ENCODE measurements around the gene CD2.

Gene CD2

DNA sequence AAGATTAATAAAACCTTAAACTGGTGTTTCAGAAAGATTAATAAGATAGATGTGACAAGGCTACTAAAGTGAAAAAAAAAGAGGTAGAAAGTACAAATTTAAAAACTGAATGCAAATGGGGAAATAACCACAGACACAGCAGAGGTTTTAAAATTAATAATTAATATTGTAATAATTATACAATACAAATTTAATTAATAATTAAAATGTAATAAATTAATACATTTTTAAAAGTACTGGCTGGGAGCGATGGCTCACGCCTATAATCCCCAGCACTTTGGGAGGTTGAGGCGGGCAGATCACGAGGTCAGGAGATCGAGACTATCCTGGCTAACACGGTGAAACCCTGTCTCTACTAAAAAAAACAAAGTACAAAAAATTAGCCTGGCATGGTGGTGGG, 26.8 kb downstream of the CD2 start:
- DNase-seq, result no peak

DNA sequence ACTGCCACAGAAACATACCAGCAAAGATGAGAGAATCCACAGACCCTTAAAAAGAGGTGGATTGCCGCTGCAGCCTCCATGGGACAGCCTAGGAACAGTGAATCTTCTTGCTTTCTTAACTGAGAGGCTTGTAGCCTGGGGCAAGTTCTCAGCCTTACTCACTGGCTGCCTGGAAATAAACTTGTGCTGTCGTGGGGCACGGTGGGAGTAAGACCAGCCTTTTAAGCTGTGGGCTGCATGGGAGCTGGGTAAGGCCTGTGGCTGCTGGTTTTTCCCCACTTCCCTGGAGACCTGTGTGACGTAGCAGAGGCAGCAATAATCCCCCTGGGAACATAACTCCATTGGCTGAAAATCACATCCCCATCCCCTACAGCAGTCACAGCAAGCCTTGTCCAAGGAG, 30.8 kb downstream of the CD2 start:
- DNase-seq, result no peak

DNA sequence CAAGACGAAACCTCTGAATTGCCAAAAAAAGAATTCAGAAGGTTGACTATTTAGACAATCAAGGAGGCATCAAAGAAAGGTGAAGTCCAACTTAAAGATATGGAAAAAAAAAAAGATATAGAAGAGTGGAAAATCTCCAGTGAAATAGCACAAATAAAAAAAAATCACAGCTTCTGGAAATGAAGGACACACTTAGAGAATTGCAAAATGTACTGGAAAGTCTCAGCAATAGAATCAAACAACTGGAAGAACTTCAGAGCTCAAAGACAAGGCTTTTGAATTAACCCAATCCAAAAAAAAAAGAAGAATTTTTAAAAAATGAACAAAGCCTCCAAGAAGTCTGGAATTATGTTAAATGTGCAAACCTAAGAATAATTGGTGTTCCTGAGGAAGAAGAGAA, 31.8 kb downstream of the CD2 start:
- no peak for DNase-seq

DNA sequence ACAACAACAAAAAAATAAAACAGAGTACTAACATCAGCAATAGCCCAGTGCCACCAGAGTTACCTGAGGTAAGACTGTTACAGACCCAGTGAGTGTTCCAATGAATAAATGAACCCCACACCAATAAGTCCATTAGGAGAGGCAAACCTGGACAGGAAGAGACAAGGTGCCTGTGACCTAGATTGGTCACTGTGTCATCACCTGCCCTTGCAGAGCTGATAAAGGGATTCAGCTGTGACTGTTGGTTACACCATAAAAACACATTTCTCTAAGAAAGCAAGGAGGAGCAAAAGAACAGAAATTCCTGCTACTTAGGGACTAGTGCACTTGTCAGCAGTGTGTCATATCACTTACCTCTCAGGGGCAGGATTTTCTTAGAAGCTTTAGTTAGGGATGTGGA, 37.5 kb downstream of the CD2 start:
- DNase-seq, result no peak

DNA sequence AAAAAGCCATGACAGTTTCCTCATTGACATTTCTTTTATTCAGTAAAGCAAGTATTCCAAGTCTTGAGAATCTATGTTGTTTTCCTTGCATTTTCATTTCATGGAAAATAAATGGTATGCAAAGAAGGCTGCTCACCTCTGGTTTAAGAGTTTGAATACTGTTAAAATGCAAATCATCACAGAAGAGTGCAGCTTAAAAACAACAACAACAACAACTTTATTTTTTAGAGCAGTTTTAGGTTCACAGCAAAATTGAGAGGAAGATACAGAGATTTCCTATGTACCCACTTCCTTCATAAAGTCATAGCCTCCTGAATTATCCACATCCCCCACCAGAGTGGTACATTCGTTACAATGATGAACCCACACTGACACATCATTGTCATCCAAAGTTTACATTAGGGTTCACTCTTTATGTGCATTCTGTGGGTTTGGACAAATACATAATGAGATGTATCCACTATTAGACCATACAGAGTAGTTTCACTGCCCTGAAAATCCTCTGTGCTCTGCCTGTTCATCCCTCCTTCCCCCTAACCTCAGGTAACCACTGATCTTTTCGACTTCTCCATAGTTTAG, 39.2 kb downstream of the CD2 start:
- no peak for DNase-seq

DNA sequence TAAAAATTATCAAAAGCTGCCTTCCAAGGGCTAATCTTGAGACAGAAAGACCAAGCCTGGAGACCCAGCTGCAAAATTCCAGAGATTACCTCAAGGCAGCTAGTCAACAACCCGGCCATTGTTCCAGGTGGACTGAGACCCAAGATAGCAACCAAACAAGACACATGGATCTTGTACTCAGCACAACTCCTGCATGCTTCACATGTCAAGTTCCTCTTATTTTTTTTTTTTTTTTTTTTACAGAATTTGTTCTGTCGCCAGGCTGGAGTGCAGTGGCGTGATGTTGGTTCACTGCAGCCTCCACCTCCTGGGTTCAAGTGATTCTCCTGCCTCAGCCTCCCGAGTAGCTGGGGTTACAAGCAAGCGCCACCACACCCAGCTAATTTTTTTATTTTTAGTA, 40.1 kb downstream of the CD2 start:
- no peak for DNase-seq

DNA sequence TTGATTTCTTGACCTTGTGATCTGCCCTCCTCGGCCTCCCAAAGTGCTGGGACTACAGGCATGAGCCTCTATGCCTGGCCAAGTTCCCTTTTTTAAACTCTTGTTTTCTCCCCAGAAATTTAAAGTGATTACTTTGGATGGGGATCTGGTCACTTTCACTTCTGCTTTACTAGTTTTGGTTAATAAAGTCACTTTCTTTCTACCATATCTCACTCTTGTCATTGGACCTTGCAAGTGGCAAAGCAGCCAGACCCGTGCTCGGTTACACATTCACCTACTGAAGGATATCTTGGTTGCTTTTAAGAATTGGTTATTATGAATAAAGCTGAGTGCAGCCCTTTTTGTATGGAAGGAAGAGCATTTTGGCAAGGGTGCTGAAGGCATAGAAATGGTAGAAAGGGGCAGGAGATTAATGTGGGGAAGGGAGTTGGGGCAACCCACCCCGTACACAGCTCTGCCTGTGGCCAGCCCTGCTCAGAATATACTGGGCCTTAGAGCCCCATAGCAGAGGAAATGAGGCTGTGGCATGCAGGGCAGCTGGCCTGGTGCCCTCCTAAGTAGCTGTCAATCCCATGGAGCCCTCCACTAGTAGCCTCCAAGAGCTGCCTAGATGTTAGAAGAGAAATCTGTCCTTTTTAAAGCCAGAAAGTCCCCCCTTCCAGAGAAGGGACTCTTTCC, 40.7 kb downstream of the CD2 start:
- no peak for DNase-seq

DNA sequence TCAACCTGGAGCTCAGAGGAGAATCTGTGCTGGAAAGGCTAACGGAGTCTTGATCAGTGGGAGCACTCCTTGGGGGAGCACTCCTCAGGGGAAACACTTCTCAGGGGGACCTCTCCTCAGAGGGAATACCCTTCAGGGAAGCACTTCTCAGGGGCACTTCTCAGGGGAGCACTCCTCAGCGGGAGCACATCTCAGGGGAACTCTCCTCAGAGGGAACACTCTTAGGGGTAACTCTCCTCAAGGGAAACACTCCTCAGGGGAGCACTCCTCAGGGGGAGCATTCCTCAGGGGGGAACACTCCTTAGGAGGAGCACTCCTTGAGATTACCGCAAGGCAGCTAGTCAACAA, 41.2 kb downstream of the CD2 start:
- no peak for DNase-seq

DNA sequence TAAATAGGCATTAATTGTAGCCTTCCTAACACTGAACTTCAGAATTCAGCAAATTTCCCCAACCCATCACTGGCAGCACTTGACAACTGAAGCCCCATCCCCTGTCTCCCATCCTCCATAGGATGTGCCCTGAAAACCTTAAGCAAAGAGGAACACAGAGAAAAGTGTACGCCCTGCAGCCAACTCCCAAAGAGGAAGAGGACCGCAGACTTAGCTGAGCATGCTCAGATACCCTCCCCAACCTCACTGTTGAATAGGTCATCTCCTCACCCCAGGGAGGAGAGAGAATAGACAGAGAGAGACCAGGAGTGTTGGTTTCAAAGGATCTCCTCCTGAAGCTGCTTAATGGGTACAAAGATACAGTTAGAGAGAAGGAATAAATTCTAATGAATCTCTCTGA, 50.5 kb downstream of the CD2 start:
- DNase-seq, result no peak

DNA sequence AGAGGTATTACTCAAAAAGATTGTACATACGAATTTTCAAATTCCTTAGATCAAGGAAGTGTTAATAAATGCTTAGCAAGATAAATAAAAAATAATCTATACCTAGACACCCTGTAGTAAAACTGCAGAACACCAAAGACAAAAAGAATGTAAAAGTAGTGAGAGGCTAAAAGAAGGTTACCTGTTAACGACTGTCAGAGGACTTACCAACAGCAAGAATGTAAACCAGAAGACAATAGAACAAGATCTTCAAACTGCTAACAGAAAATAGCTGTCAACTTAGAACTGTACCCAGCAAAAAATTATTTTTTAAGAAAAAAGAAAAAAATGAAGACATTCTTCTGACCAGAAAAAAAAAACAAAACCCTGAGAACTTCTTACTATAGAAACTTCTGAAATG, 51.2 kb downstream of the CD2 start:
- DNase-seq, result no peak

DNA sequence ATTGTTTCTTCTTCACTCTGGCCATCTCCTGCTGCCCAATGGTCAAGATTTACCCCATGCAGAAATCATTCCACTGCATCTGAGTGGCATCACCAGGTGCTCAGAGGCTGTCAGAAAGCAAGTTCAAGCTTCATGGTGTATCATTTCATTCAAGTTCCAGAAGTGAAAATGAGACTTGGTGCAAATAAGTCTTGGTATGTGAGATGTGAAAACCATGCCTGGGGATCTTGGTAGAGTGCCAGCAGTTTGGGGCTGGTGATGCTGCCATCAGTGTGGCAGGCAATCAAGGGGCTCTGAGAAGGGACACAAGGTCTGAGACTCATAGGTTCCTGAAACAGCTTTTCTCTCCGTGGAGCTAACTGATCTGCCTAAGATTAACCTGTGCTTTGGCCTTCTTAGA, 52.0 kb downstream of the CD2 start:
- DNase-seq, result no peak

DNA sequence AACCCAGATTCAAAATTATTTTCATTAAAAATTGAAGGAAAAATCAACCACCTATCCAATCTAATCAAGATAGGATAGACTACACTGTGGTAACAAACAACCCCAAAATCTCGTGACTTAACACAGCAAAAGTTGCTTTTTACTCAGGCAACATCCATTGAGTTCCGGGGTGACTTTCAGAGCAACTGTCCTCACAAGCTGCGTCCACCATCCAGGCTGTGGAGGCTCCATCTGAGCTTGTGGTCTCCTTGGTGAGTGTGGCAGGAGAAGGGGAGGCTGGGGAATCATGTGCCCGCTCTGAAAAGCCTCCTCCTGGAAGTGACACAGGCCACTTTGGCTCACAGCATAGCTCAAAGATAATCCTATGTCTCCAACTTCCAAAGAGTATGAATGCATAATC, 52.4 kb downstream of the CD2 start:
- DNase-seq, result no peak

DNA sequence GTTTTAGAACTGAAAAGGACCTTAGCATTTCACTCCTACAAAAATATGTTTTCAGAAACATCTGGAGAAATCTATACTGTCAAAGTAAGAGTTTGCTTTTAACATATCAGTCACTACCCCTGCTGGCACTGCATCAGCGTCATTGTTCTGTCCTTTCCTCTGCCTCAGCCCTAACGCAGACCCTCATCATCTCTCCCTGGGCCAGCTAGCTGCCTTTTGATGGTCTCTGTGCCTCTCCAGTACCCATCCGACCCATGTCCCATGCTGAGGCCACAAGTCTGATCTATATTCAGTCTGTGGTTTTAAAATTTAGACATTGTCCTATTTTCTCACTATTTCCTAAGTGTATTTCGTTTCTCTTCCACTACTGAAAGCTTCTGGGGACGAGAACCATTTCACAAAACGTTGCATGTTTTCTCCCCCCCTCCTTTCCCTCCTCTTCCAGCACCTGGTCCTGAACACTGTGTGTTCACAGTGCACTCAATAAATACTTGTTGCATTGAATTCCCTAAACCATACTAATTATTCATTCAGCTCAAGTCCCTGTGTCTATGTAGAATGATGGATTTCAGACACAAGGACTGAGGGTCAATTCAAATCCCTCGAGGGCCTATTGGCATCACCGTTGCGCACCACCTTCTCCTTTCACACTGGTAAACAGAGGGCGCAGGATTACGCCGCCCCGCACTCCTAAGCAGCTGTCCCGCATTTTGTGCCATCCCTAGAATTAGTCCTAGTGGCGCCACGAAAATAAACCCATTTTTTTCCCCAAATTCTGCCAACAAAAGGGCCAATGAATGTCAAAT, 53.4 kb downstream of the CD2 start:
- no peak for DNase-seq

DNA sequence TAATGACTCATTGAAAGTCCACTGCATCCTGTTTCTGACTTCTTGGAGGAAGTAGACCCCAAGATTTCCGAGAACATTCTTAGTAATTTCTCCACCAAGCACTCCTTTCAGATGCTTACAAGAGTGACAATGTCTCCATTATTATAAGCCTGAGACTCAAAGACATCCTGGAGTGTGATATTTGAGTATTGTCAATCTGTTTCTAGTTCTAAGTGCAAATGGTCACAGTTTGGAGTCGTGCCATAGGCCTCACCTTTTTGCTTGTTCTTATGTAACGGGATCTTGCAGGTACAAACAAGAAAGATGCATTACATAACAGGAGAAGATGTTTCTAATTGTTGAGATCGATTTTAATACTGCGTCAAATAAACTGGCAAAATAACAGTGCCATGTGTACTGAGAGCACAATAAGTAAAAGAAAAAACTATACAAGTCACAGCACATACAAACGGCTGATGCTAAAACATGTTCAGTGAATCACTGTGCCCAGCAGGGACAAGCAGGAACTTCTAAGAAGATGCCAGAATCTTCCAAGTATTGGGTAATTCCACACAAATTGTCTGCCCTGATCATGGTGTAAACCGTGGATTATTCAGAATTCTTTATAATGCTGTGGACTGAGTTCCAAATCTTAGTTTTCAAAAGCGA, 54.1 kb downstream of the CD2 start:
- DNase-seq, result no peak

DNA sequence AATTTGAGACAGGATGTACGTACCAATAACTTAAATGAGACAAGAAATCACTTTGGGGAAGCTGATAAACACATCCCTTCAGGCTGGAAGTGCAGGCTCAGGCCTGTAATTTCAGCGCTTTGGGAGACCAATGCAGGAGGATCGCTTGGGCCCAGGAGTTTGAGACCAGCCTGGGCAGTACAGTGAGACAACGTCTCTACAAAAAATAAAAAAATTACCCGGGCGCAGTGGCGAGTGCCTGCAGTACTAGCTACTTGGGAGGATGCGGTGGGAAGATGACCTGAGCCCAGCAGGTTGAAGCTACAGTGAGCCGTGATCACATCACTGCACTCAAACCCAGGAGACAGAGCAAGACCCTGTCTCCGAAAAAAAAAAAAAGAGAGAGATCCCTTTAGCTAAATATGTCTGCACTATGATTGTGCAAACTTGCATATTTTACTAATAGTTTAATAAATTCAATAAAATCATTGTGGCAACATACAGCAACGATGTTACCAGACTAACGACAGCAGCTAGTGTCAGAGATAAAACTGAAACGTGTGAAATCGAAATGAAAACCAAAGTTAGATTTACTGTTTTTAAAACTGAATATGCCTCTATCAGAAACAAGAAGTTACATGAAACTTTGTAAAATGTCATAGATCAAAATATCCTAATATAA, 54.7 kb downstream of the CD2 start:
- DNase-seq, result no peak

DNA sequence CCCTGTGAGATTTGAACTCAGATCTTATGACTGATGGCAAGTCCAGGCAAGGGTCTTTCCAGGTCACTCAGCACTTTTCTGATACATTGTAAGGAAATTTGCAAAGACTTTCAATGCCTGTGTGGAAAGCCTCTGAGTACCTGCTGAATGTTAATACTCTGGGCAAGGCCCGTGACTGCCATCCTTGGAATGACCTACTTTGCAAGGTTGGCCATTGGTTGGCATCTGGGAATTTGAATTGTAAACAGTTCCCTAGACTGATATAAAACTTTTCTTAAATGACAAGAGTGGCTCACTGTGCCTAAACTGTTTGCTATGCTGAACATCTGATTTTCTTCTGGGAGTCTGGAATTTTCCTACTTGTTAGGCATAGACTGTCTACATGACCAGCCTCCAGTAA, 57.1 kb downstream of the CD2 start:
- DNase-seq, result no peak

DNA sequence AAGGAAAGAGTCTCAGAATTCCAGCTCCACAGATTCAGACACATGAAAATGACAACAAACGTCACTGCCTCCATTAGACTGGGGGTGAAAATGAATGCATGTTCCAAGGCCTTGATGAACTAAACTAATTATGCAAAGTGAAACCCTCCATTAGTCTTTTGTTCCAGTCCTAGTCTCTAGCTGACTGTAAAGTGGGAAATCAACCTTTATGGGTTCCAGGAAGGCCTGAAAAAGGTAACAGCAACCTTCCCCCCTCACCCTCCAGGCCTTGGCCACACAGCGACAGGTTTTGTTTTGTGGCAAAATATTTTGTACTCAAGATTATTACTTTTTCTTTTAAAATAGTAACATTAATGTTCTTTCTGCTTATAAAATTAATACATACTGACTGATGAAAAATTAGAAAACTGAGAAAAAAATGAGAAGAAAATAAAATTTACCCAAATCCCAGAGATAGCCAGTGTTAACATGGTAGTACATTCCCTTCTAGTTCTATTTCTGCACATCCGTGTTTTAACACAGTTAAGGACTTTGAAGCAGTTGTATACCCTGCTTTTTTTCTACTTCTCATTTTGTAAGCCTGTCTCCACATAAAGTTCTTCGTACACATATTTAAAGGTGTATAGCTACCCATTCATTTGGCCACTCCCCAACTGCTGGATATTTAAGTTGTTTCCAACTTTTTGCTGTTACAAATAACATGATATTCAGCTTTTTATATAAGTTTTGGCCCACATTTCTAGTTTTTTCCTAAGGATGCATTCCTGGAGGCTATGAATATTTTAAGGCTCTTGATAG, 60.9 kb downstream of the CD2 start:
- no peak for DNase-seq

DNA sequence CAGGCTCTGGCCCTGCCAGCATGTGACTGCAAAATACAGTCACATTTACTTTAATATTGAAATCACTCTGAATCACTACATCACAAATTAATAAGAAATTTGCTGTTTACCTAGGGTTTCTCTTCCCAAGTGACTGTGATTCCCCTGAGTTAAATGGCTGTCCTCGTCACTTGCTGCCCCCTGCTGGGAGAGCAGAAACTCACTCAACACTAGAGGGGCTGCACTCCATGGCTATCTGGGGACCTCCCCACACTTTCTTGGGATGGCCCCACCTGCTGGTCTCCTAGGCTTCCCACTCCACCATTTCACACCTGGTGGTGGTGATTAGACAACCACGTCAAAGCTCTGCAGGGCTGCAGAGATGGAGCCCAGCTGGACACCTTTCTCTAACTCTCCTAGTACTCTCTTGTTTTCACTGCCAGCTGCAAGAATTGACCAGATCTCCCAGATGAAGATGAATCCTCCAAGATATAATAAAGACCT, 63.4 kb downstream of the CD2 start:
- DNase-seq, result no peak

All from amniotic stem cell (primary cell).